Panc1 (cell line): ENCODE data around the gene ZFX. TPM values are rescaled to one million over a fixed set of nuclear protein-coding genes. Genes with fewer than 3 reads are reported as not detected.
"Not testable (repeated sequence)": the region's sequence is repeated elsewhere in the genome, so short reads cannot be mapped to it uniquely, and the experiment has no call there.

Experiments
- ATAC-seq: fragments of 200-7000 bp; cut with Tn5 transposase; 2 replicates; pipeline ENCODE4 v1.9.1; 2020; ENCODE audit warnings: mild to moderate bottlenecking, moderate library complexity
- BruUV-seq: library from RNA; stranded (reverse); fragments of 400-500 nt; replicated peaks from 2 replicates; lab custom pipeline; 2021; lab: Mats Ljungman, UMichigan
- CTCF ChIA-PET: fragments of 300-600 bp; sonication (Branson Sonifier 250); formaldehyde crosslinking; loops from one replicate; lab custom pipeline; 2022; ENCODE audit warnings: antibody characterized with exemption; lab: Charles Lee
- POLR2A ChIA-PET: fragments of 300-600 bp; sonication (Branson Sonifier 250); formaldehyde crosslinking; loops from one replicate; lab custom pipeline; 2022; ENCODE audit warnings: antibody characterized with exemption; lab: Charles Lee
- DNase-seq: peaks from one replicate; pipeline ENCODE4 v3.0.0-alpha.2; 2010; ENCODE audit warnings: low read depth, low spot score
- H3K27ac ChIP-seq: 2 replicates; pipeline ENCODE4 v1.5.1; 2011; ENCODE audit warnings: mild to moderate bottlenecking, low read length, inconsistent platforms
- H3K27me3 ChIP-seq: fragments of 200-500 bp; sonication (Bioruptor generic); 2 replicates; pipeline ENCODE4 v1.6.0; 2014; ENCODE audit warnings: low read length, inconsistent platforms; ENCODE audit not compliant: control insufficient read depth, insufficient read depth
- H3K36me3 ChIP-seq: fragments of 200-500 bp; sonication (Bioruptor generic); 2 replicates; pipeline ENCODE4 v1.5.1; 2014; ENCODE audit warnings: inconsistent platforms, mild to moderate bottlenecking, low read length, moderate library complexity; ENCODE audit not compliant: control insufficient read depth, insufficient read depth
- H3K4me1 ChIP-seq: 2 replicates; pipeline ENCODE4 v1.5.1; 2011; ENCODE audit warnings: inconsistent platforms, mild to moderate bottlenecking, low read length, moderate library complexity; ENCODE audit not compliant: control insufficient read depth, insufficient read depth
- H3K4me3 ChIP-seq, 2 experiments: 2 replicates each; pipeline ENCODE4 v1.5.1; 2011 to 2012; ENCODE audit warnings: low read depth in 2 of 2, low read length in 2 of 2, mild to moderate bottlenecking in 2 of 2, inconsistent platforms in 1 of 2, moderate library complexity in 1 of 2
- H3K9me3 ChIP-seq: fragments of 200-500 bp; sonication (Bioruptor generic); 2 replicates; pipeline ENCODE4 v1.5.1; 2014; ENCODE audit warnings: low read depth, mild to moderate bottlenecking, inconsistent platforms, low read length, moderate library complexity; ENCODE audit not compliant: control insufficient read depth, insufficient read depth
- POLR2AphosphoS5 ChIP-seq: IDR thresholded peaks from 2 replicates; pipeline ENCODE4 v1.6.1; 2012; ENCODE audit warnings: mild to moderate bottlenecking, low read depth, low read length, moderate library complexity
- SIN3A ChIP-seq: IDR thresholded peaks from 2 replicates; pipeline ENCODE4 v1.6.1; 2012; ENCODE audit warnings: low read depth, mild to moderate bottlenecking, low read length, moderate library complexity, borderline replicate concordance; ENCODE audit not compliant: insufficient read depth
- TCF7L2 ChIP-seq: IDR thresholded peaks from 2 replicates; pipeline ENCODE4 v1.6.1; 2011; ENCODE audit warnings: mild to moderate bottlenecking, low read depth, low read length, inconsistent platforms
- in situ Hi-C: cut with HindIII; loops from 2 replicates; pipeline ENCODE4 v1.10.0; 2016; ENCODE audit warnings: low sequenced_read_pairs, low pct_unique_long_range_greater_than_20kb
- intact Hi-C: fragments of 100-400 bp; cut with micrococcal nuclease; formaldehyde crosslinking; loops from one replicate; pipeline ENCODE4 v1.10.0; 2022; ENCODE audit not compliant: unreplicated experiment
- total RNA-seq: library from RNA; stranded (reverse); gene quantifications from one replicate; pipeline ENCODE4 v1.2.1, GENCODE V29; 2021; ENCODE audit not compliant: unreplicated experiment
- TF ChIP-seq, protein P1 (sequence below): fragments of 450-650 bp; IDR thresholded peaks from 2 replicates; pipeline ENCODE4 v1.5.1; 2017; ENCODE audit warnings: mild to moderate bottlenecking
- TF ChIP-seq, protein P2 (sequence below), 2 experiments: IDR thresholded peaks; 2 replicates each; pipeline ENCODE4 v1.6.1; 2011 to 2012; ENCODE audit warnings: low read depth in 2 of 2, control low read depth in 1 of 2, low read length in 1 of 2, mild to moderate bottlenecking in 1 of 2, moderate library complexity in 1 of 2; ENCODE audit not compliant: insufficient read depth in 1 of 2

ZFX gene
- total RNA-seq, 1 experiment from 2014 or later = 38.7 TPM

- ATAC-seq (no peak), DNase-seq (no peak)
- intact Hi-C loops (loop anchor here (10.0 kb wide), 1 partner anchor 47 kb away; no protein-coding TSS in a partner anchor), in situ Hi-C loops (no loop called here)
- Histone ChIP-seq H3K36me3 (no peaks in the 10 kb centered on the region), H3K4me3 (no peak overlapping the region), H3K27ac (peak overlapping the region; percentile 32), H3K27me3 (no peaks in the 10 kb centered on the region), H3K9me3 (no peaks in the 10 kb centered on the region), H3K4me1 (no peaks in the 10 kb centered on the region; the same call in 1 of the 2 replicates)
- ChIA-PET POLR2A (no interaction called here), CTCF (no interaction called here)
- BruUV-seq = no TSS peak
- TF ChIP-seq, protein P1, sequence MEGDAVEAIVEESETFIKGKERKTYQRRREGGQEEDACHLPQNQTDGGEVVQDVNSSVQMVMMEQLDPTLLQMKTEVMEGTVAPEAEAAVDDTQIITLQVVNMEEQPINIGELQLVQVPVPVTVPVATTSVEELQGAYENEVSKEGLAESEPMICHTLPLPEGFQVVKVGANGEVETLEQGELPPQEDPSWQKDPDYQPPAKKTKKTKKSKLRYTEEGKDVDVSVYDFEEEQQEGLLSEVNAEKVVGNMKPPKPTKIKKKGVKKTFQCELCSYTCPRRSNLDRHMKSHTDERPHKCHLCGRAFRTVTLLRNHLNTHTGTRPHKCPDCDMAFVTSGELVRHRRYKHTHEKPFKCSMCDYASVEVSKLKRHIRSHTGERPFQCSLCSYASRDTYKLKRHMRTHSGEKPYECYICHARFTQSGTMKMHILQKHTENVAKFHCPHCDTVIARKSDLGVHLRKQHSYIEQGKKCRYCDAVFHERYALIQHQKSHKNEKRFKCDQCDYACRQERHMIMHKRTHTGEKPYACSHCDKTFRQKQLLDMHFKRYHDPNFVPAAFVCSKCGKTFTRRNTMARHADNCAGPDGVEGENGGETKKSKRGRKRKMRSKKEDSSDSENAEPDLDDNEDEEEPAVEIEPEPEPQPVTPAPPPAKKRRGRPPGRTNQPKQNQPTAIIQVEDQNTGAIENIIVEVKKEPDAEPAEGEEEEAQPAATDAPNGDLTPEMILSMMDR = no peak
- TF ChIP-seq TCF7L2 (no peak), POLR2AphosphoS5 (no peak), SIN3A (no peak)
- TF ChIP-seq, protein P2, sequence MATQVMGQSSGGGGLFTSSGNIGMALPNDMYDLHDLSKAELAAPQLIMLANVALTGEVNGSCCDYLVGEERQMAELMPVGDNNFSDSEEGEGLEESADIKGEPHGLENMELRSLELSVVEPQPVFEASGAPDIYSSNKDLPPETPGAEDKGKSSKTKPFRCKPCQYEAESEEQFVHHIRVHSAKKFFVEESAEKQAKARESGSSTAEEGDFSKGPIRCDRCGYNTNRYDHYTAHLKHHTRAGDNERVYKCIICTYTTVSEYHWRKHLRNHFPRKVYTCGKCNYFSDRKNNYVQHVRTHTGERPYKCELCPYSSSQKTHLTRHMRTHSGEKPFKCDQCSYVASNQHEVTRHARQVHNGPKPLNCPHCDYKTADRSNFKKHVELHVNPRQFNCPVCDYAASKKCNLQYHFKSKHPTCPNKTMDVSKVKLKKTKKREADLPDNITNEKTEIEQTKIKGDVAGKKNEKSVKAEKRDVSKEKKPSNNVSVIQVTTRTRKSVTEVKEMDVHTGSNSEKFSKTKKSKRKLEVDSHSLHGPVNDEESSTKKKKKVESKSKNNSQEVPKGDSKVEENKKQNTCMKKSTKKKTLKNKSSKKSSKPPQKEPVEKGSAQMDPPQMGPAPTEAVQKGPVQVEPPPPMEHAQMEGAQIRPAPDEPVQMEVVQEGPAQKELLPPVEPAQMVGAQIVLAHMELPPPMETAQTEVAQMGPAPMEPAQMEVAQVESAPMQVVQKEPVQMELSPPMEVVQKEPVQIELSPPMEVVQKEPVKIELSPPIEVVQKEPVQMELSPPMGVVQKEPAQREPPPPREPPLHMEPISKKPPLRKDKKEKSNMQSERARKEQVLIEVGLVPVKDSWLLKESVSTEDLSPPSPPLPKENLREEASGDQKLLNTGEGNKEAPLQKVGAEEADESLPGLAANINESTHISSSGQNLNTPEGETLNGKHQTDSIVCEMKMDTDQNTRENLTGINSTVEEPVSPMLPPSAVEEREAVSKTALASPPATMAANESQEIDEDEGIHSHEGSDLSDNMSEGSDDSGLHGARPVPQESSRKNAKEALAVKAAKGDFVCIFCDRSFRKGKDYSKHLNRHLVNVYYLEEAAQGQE (IDR thresholded peaks at IDR 0.05; ENCODE audit: insufficient read depth in 1 of 2, low read depth in 2 of 2, low read length in 1 of 2) = no peak
Observed at GRCh38 chrX:24131476-24131875, 18.1 kb upstream of the ZFX start.

- POLR2A ChIA-PET = no interaction called here
Observed at GRCh38 chrX:24133312-24133711, 16.2 kb upstream of the ZFX start.

GRCh38 chrX:24135768-24136167, 13.8 kb upstream of the ZFX start:
- H3K4me1 ChIP-seq, H3K9me3 ChIP-seq, BruUV-seq, H3K27me3 ChIP-seq, POLR2A ChIA-PET, in situ Hi-C loops, CTCF ChIA-PET, DNase-seq, H3K36me3 ChIP-seq: not testable (repeated sequence)
- intact Hi-C loops = loop anchor here (10.0 kb wide), 1 partner anchor 51 kb away; no protein-coding TSS in a partner anchor
- peak; percentile 55 for ATAC-seq
- H3K4me3 ChIP-seq = peak overlapping the region; percentile 32 to 40
- peak overlapping the region; percentile 90 for H3K27ac ChIP-seq

More at GRCh38 chrX:24133312-24133711, 16.2 kb upstream of the ZFX start:
- H3K27ac ChIP-seq = peak overlapping the region; percentile 90
- no peaks in the 10 kb centered on the region for H3K27me3 ChIP-seq
- in situ Hi-C loops (no loop called here), intact Hi-C loops (loop anchor here (10.0 kb wide), 1 partner anchor 49 kb away; no protein-coding TSS in a partner anchor)
- no peaks in the 10 kb centered on the region for H3K36me3 ChIP-seq
- DNase-seq = no peak
- no peak for TF ChIP-seq TCF7L2
- TF ChIP-seq, protein P2 (IDR thresholded peaks at IDR 0.05; ENCODE audit: insufficient read depth in 1 of 2, low read depth in 2 of 2, low read length in 1 of 2) = no peak
- no peak for TF ChIP-seq POLR2AphosphoS5
- TF ChIP-seq, protein P1 = no peak; the same call in 1 of the 2 replicates
- TF ChIP-seq SIN3A = no peak
- BruUV-seq = no TSS peak
- ATAC-seq = peak; percentile 82
- no peaks in the 10 kb centered on the region for H3K9me3 ChIP-seq
- CTCF ChIA-PET = no interaction called here
- no peaks in the 10 kb centered on the region; the same call in 1 of the 2 replicates for H3K4me1 ChIP-seq
- peak overlapping the region in 1 of 2 experiments; percentile 42; a peak in 2 of 4 replicates for H3K4me3 ChIP-seq
